Endothelial cell of umbilical vein (primary cell): Measurements from ENCODE around the gene HOOK2.

Source experiments
- EZH2 ChIP-seq: IDR thresholded peaks from 2 replicates; pipeline ENCODE4 v1.6.1; 2012; ENCODE audit warnings: borderline replicate concordance, low read depth, mild to moderate bottlenecking, moderate library complexity, low read length, inconsistent platforms; ENCODE audit not compliant: severe bottlenecking
- POLR2A ChIP-seq: IDR thresholded peaks from 2 replicates; pipeline ENCODE4 v1.6.1; 2012; ENCODE audit warnings: low read depth, mild to moderate bottlenecking, control low read depth, low read length
- POLR2AphosphoS5 ChIP-seq: IDR thresholded peaks from 2 replicates; pipeline ENCODE4 v1.6.1; 2012; ENCODE audit warnings: low read depth, mild to moderate bottlenecking, control low read depth, low read length, moderate library complexity; ENCODE audit not compliant: insufficient read depth
- TF ChIP-seq, protein P1 (sequence below), 2 donors: IDR thresholded peaks; 1 replicate in 1 of 2; 2 replicates in 1 of 2; pipeline ENCODE4 v1.5.1; 2011; ENCODE audit warnings: low read length in 2 of 2, mild to moderate bottlenecking in 2 of 2, moderate library complexity in 2 of 2, control low read depth in 1 of 2, inconsistent platforms in 1 of 2, low read depth in 1 of 2; ENCODE audit not compliant: insufficient read depth in 1 of 2; ENCODE audit errors: extremely low read depth in 1 of 2
- TF ChIP-seq, protein P2 (sequence below): IDR thresholded peaks from 2 replicates; pipeline ENCODE4 v1.6.1; 2011; ENCODE audit not compliant: insufficient read depth, insufficient read length

DNA sequence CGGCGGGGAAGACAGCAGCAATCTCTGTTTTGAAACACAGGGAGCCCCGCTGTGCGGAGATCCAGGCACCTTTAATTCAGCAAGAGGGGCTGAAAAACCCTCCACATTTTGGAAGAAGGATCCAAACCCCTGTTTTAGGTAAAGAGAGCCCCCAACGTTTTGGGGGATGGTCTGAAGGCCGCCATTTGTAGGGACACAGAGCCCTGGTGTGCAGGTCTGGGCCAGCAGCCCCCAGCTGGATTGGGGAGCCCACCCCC, 3.5 kb upstream of the HOOK2 start:
- TF ChIP-seq POLR2AphosphoS5, result no peak
- TF ChIP-seq, protein P1, sequence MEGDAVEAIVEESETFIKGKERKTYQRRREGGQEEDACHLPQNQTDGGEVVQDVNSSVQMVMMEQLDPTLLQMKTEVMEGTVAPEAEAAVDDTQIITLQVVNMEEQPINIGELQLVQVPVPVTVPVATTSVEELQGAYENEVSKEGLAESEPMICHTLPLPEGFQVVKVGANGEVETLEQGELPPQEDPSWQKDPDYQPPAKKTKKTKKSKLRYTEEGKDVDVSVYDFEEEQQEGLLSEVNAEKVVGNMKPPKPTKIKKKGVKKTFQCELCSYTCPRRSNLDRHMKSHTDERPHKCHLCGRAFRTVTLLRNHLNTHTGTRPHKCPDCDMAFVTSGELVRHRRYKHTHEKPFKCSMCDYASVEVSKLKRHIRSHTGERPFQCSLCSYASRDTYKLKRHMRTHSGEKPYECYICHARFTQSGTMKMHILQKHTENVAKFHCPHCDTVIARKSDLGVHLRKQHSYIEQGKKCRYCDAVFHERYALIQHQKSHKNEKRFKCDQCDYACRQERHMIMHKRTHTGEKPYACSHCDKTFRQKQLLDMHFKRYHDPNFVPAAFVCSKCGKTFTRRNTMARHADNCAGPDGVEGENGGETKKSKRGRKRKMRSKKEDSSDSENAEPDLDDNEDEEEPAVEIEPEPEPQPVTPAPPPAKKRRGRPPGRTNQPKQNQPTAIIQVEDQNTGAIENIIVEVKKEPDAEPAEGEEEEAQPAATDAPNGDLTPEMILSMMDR (IDR thresholded peaks at IDR 0.05; ENCODE audit: extremely low read depth in 1 of 2, insufficient read depth in 1 of 2, low read depth in 1 of 2, low read length in 2 of 2), result no peak
- no peak for TF ChIP-seq EZH2
- TF ChIP-seq, protein P2, sequence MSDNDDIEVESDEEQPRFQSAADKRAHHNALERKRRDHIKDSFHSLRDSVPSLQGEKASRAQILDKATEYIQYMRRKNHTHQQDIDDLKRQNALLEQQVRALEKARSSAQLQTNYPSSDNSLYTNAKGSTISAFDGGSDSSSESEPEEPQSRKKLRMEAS, result no peak
- no peak for TF ChIP-seq POLR2A
